GM12873 (cell line): ENCODE results near the gene RRAD.

Experiments
- CTCF ChIP-seq: IDR thresholded peaks from 2 replicates; pipeline ENCODE4 v1.5.1; 2012; ENCODE audit warnings: low read depth, mild to moderate bottlenecking, moderate library complexity, low read length, control low read depth; ENCODE audit not compliant: insufficient read depth; ENCODE audit errors: missing control alignments

Gene RRAD

DNA sequence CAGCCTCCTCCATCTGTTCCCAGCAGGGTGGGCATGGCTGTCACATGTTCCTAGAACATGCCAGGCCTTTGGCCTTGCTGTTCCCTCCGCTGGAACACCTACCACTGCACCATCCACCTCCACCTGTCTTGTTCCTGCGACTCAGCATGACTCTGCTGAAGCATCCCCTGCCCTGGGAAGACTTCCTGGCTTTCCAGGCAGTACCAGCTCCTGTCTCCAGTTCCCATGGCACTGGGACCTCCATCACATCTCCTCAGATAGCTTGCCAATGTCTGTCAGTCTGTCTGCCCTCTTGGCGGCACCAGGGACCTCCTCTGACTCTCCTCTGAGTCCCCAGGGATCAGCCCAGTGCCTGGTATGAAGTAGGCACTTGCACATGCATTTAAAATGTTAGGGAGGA lies 29.3 kb downstream of the RRAD start:
- no peak for TF ChIP-seq CTCF

- TF ChIP-seq CTCF, result no peak
Observed at GRCh38 chr16:66895689-66895979, 29.7 kb downstream of the RRAD start.

- peak; percentile 94 for TF ChIP-seq CTCF
Observed at GRCh38 chr16:66894948-66895688, 30.2 kb downstream of the RRAD start.

DNA sequence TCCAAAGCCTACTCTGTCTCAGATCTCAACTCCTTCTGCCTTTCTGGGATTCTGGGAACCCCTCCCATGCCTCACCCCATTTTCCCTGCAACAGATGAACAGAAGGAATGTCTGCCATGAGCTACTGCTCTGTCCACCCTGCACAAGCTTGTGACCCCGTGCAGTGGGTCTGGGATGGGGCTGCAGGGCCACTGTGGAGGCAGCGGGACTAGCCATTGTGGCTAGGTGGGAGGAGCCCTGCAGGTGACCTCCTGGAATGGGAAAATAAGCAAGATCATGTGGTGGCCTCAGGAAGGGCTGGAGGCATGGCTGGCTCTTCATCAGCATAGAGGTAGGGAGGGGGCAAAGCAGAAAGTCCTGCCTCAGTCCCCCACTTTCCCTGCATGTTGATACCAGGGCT lies 31.3 kb downstream of the RRAD start:
- TF ChIP-seq CTCF, result no peak

- no peak for TF ChIP-seq CTCF
Observed at GRCh38 chr16:66891797-66892196, 33.5 kb downstream of the RRAD start.

DNA sequence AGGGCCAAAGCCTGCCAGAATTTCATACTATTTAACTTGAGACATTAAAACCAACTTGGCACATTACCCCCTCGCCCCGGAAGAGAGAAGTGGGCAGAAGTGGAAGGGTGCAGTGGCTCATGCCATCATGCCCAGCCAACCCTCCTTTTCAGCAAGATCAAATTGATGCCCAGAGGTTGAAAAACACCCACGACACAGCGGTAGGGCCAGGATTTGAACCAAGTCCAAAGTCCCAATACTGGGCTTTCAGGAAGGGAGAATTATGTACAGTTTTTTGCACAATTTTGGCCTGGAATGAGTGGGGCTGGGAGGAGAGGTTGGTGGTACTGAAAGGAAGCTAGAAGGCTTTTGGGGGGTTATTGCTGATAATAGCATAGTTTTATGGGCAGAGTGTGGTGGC lies 34.0 kb downstream of the RRAD start:
- no peak for TF ChIP-seq CTCF

- TF ChIP-seq CTCF, result no peak
Observed at GRCh38 chr16:66890799-66891198, 34.5 kb downstream of the RRAD start.
